K562 (cell line): ENCODE results near the gene OPN1LW. TPM values are rescaled to one million over a fixed set of nuclear protein-coding genes. Genes with fewer than 3 reads are reported as not detected.

Experiments
- CBX2 ChIP-seq: fragments of 200-600 bp; sonication (generic); IDR thresholded peaks from one replicate; pipeline ENCODE4 v1.6.1; 2012; ENCODE audit warnings: mild to moderate bottlenecking, low read length, inconsistent platforms; ENCODE audit not compliant: insufficient read depth, poor library complexity, severe bottlenecking
- CCAR2 ChIP-seq: fragments of 200-400 bp; formaldehyde crosslinking; IDR thresholded peaks from 2 replicates; pipeline ENCODE4 v1.6.1; 2017; ENCODE audit warnings: mild to moderate bottlenecking, low read depth, low read length
- CHCHD3 ChIP-seq: fragments of 250-450 bp; sonication (Bioruptor Pico); IDR thresholded peaks from 2 replicates; pipeline ENCODE4 v2.1.2; 2022; ENCODE audit warnings: mild to moderate bottlenecking
- EZH2 ChIP-seq: IDR thresholded peaks from 2 replicates; pipeline ENCODE4 v1.6.1; 2012; ENCODE audit warnings: low read depth, mild to moderate bottlenecking, inconsistent platforms, low read length, borderline replicate concordance
- FOXO4 ChIP-seq: fragments of 450-650 bp; formaldehyde crosslinking; IDR thresholded peaks from 2 replicates; pipeline ENCODE4 v1.4.0; 2020; ENCODE audit warnings: mild to moderate bottlenecking, moderate library complexity
- GABPB1 ChIP-seq: sonication (generic); formaldehyde crosslinking; IDR thresholded peaks from 2 replicates; pipeline ENCODE4 v1.8.0; 2022; ENCODE audit warnings: mild to moderate bottlenecking, missing genetic modification reagents
- GTF3C2 ChIP-seq: IDR thresholded peaks from 3 replicates; pipeline ENCODE4 v1.6.1; 2011; ENCODE audit warnings: borderline replicate concordance, mild to moderate bottlenecking, moderate library complexity; ENCODE audit not compliant: insufficient read length; ENCODE audit errors: extremely low read depth
- HLTF ChIP-seq: fragments of 450-650 bp; IDR thresholded peaks from 2 replicates; pipeline ENCODE4 v1.6.1; 2016
- KLF10 ChIP-seq: fragments of 250-450 bp; sonication (Bioruptor Pico); IDR thresholded peaks from 2 replicates; pipeline ENCODE4 v1.6.1; 2021; ENCODE audit warnings: matching md5 sums
- MXI1 ChIP-seq: IDR thresholded peaks from 2 replicates; pipeline ENCODE4 v1.6.1; 2011; ENCODE audit warnings: low read depth, mild to moderate bottlenecking, improper control_type of control experiment, low read length
- NKRF ChIP-seq: fragments of 450-650 bp; IDR thresholded peaks from 2 replicates; pipeline ENCODE4 v1.6.1; 2016; ENCODE audit warnings: borderline replicate concordance
- PCBP2 ChIP-seq: fragments of 200-400 bp; formaldehyde crosslinking; IDR thresholded peaks from 2 replicates; pipeline ENCODE4 v1.6.1; 2018; ENCODE audit warnings: low read length, low read depth, mild to moderate bottlenecking, moderate library complexity; ENCODE audit not compliant: poor library complexity, severe bottlenecking
- RBM14 ChIP-seq: fragments of 200-400 bp; formaldehyde crosslinking; IDR thresholded peaks from 2 replicates; pipeline ENCODE4 v1.6.1; 2018; ENCODE audit warnings: low read depth, mild to moderate bottlenecking, low read length, moderate library complexity, borderline replicate concordance; ENCODE audit not compliant: insufficient read depth
- RBM22 ChIP-seq: fragments of 200-400 bp; formaldehyde crosslinking; IDR thresholded peaks from 2 replicates; pipeline ENCODE4 v1.6.1; 2018; ENCODE audit warnings: low read length, low read depth; ENCODE audit not compliant: poor library complexity, severe bottlenecking
- SIN3B ChIP-seq: fragments of 450-650 bp; IDR thresholded peaks from 2 replicates; pipeline ENCODE4 v1.6.1; 2017; ENCODE audit warnings: low read depth, mild to moderate bottlenecking, moderate library complexity
- TEAD4 ChIP-seq, 2 experiments: sonication (generic) in 1 of 2; formaldehyde crosslinking in 1 of 2; IDR thresholded peaks; 2 replicates each; pipeline versions ENCODE4 v1.6.1 to v1.8.0; 2012 to 2022; ENCODE audit warnings: borderline replicate concordance in 1 of 2, inconsistent platforms in 1 of 2, low read length in 1 of 2, mild to moderate bottlenecking in 1 of 2, missing genetic modification reagents in 1 of 2
- ZC3H8 ChIP-seq: fragments of 450-650 bp; IDR thresholded peaks from 2 replicates; pipeline ENCODE4 v1.6.1; 2017
- ZNF253 ChIP-seq: fragments of 250-450 bp; sonication (Bioruptor Pico); conservative IDR thresholded peaks from 2 replicates; pipeline ENCODE4 v1.6.1; 2021; ENCODE audit warnings: mild to moderate bottlenecking
- ZNF3 ChIP-seq: fragments of 250-450 bp; sonication (Bioruptor Pico); IDR thresholded peaks from 2 replicates; pipeline ENCODE4 v1.5.0; 2021; ENCODE audit warnings: mild to moderate bottlenecking, moderate library complexity
- ZNF740 ChIP-seq, 3 experiments: fragments of 200-800 bp in 1 of 3; sonication (Bioruptor generic) in 1 of 3; sonication (generic) in 1 of 3; formaldehyde crosslinking in 1 of 3; IDR thresholded peaks; 2 replicates each; pipeline versions ENCODE4 v1.6.1 to v1.8.0; 2016 to 2022; ENCODE audit warnings: mild to moderate bottlenecking in 2 of 3, missing compliant biosample characterization in 2 of 3, missing genetic modification characterization in 2 of 3, missing genetic modification reagents in 1 of 3
- polyA plus RNA-seq, 8 experiments: library from polyadenylated mRNA; depleted of rRNA in 4 of 8; stranded (reverse) in 5 of 8; unstranded in 3 of 8; fragments of >200 nt; fragmentation: Nextera tagmentation in 2 of 8; fragmentation: Illumina TruSeq in 1 of 8; extraction: Ambion mirVana in 2 of 8; extraction: Trizol in 1 of 8; gene quantifications; 2 replicates each; pipeline versions ENCODE4 v1.2.1 to v1.2.3, GENCODE V29; 2011 to 2014; ENCODE audit warnings: inconsistent platforms in 1 of 8, missing spikeins in 1 of 8
- total RNA-seq, 7 experiments: library from RNA; depleted of rRNA in 6 of 7; stranded (reverse); fragments of >200 nt in 6 of 7; fragmentation: Illumina TruSeq in 2 of 7; extraction: Trizol in 2 of 7; gene quantifications; 2 replicates each; pipeline versions ENCODE4 v1.2.1 to v1.2.3, GENCODE V29; 2011 to 2021; ENCODE audit warnings: low replicate concordance in 1 of 7

OPN1LW gene
- total and polyA plus RNA-seq, 9 of the 15 experiments (the other 6 are each of a cell fraction or from before 2014, with no cell fraction given), result 0.04 TPM; not detected in 8

GRCh38 chrX:154097003-154097588 is 46.9 kb upstream of the OPN1LW start (continued):
- TF ChIP-seq TEAD4 (IDR thresholded peaks at IDR 0.05; ENCODE audit: low read length), result no peak
- no peak for TF ChIP-seq TEAD4 (CRISPR knock-in tag; IDR thresholded peaks at IDR 0.05; ENCODE audit: borderline replicate concordance)
- no peak for TF ChIP-seq PCBP2
- no peak for TF ChIP-seq HLTF
- no peak; the same call in 1 of the 2 replicates for TF ChIP-seq GABPB1 (CRISPR knock-in tag)
- no peak for TF ChIP-seq ZNF253
- peak; percentile 26 for TF ChIP-seq RBM22
- no peak for TF ChIP-seq CHCHD3 (CRISPR knock-in tag)
- no peak for TF ChIP-seq EZH2
- no peak for TF ChIP-seq GTF3C2
- TF ChIP-seq NKRF, result no peak
- TF ChIP-seq MXI1, result no peak
- TF ChIP-seq CBX2, result no peak
- TF ChIP-seq KLF10 (CRISPR knock-in tag), result no peak
- TF ChIP-seq RBM14, result no peak
- TF ChIP-seq ZNF740 (CRISPR knock-in tag; IDR thresholded peaks at IDR 0.05), result peak; percentile 86
- TF ChIP-seq ZNF740 (tag; IDR thresholded peaks at IDR 0.05), result peak in 1 of 2 experiments; percentile 90; a peak in 2 of 4 replicates
- TF ChIP-seq SIN3B, result peak; percentile 27; the same call in 1 of the 2 replicates
- TF ChIP-seq FOXO4, result no peak
- TF ChIP-seq ZC3H8, result no peak
- TF ChIP-seq ZNF3, result no peak
- TF ChIP-seq CCAR2, result no peak
